H1 (cell line): ENCODE data around the gene RAB3IL1. TPM values are rescaled to one million over a fixed set of nuclear protein-coding genes. Genes with fewer than 3 reads are reported as not detected.
A peak's percentile ranks its signal among the peaks of the same experiment; 100 is the strongest.

Experiments
- CTCF ChIA-PET: fragments of 300-600 bp; sonication (Branson Sonifier 250); formaldehyde crosslinking; loops from one replicate; lab custom pipeline; 2021; ENCODE audit not compliant: partially characterized antibody; lab: Charles Lee
- POLR2A ChIA-PET: fragments of 300-600 bp; sonication (Branson Sonifier 250); formaldehyde crosslinking; loops from one replicate; lab custom pipeline; 2021; ENCODE audit warnings: inconsistent platforms; ENCODE audit not compliant: partially characterized antibody; lab: Charles Lee
- DNase-seq, 2 experiments: peaks; one replicate each; pipeline versions ENCODE4 v3.0.0 to v3.0.0-alpha.2; 2010 to 2022; ENCODE audit warnings: low spot score in 2 of 2, low read depth in 1 of 2, mixed read lengths in 1 of 2
- FAIRE-seq: peaks from 2 replicates; lab custom pipeline; 2011; peaks lifted over from hg19 to GRCh38; lab: Jason Lieb, UNC
- H2AFZ ChIP-seq: 2 replicates; pipeline ENCODE4 v1.8.1; 2012; ENCODE audit warnings: low read length, inconsistent platforms
- H2AK5ac ChIP-seq: 2 replicates; pipeline ENCODE4 v1.6.1; 2013; ENCODE audit warnings: low read depth, low read length
- H2BK120ac ChIP-seq: replicated peaks from 2 replicates; pipeline ENCODE3; 2013; ENCODE audit warnings: low read depth, low read length, inconsistent platforms
- H2BK12ac ChIP-seq: 2 replicates; pipeline ENCODE4 v1.6.1; 2013; ENCODE audit warnings: low read depth, low read length
- H2BK15ac ChIP-seq: 2 replicates; pipeline ENCODE4 v1.6.1; 2013; ENCODE audit warnings: low read length
- H2BK20ac ChIP-seq: 2 replicates; pipeline ENCODE4 v1.6.1; 2013; ENCODE audit warnings: low read length
- H2BK5ac ChIP-seq: 2 replicates; pipeline ENCODE4 v1.6.1; 2013; ENCODE audit warnings: low read depth, low read length
- H3K14ac ChIP-seq: 2 replicates; pipeline ENCODE4 v1.6.1; 2013; ENCODE audit warnings: inconsistent platforms; ENCODE audit not compliant: insufficient read length
- H3K18ac ChIP-seq: 2 replicates; pipeline ENCODE4 v1.6.1; 2013; ENCODE audit warnings: low read length; ENCODE audit errors: extremely low read depth
- H3K23ac ChIP-seq: 2 replicates; pipeline ENCODE4 v1.6.1; 2013; ENCODE audit warnings: inconsistent platforms; ENCODE audit not compliant: insufficient read length
- H3K23me2 ChIP-seq: 2 replicates; pipeline ENCODE4 v1.6.1; 2013; ENCODE audit warnings: low read depth, low read length
- H3K27ac ChIP-seq: 2 replicates; pipeline ENCODE4 v1.6.1; 2011; ENCODE audit warnings: low read depth, low read length, inconsistent platforms
- H3K27me3 ChIP-seq, 4 experiments: replicated peaks in 1 of 4; 1 replicate in 1 of 4; 2 replicates in 3 of 4; pipeline versions ENCODE4 v1.6.1 to v1.8.1; 2011 to 2013; ENCODE audit warnings: low read length in 3 of 4, mild to moderate bottlenecking in 3 of 4, inconsistent platforms in 2 of 4, mixed read lengths in 2 of 4, moderate library complexity in 1 of 4; ENCODE audit not compliant: control insufficient read depth in 3 of 4, insufficient read depth in 3 of 4; ENCODE audit errors: extremely low read depth in 1 of 4
- H3K36me3 ChIP-seq, 4 experiments: 2 replicates each; pipeline versions ENCODE4 v1.6.1 to v1.8.1; 2011 to 2013; ENCODE audit warnings: mild to moderate bottlenecking in 4 of 4, low read length in 3 of 4, moderate library complexity in 2 of 4, control low read depth in 1 of 4, inconsistent platforms in 1 of 4; ENCODE audit not compliant: insufficient read depth in 4 of 4, control insufficient read depth in 2 of 4
- H3K4ac ChIP-seq: replicated peaks from 2 replicates; pipeline ENCODE3; 2013; ENCODE audit warnings: low read length, low read depth, mixed read lengths, inconsistent platforms; ENCODE audit not compliant: insufficient read length
- H3K4me1 ChIP-seq, 4 experiments: replicated peaks in 1 of 4; 1 replicate in 1 of 4; 2 replicates in 3 of 4; pipeline versions ENCODE4 v1.6.1 to v1.8.1; 2011 to 2013; ENCODE audit warnings: low read length in 3 of 4, inconsistent platforms in 2 of 4, mixed read lengths in 1 of 4; ENCODE audit not compliant: insufficient read depth in 4 of 4, control insufficient read depth in 3 of 4
- H3K4me2 ChIP-seq, 2 experiments: 2 replicates each; pipeline versions ENCODE4 v1.6.1 to v1.8.1; 2011 to 2013; ENCODE audit warnings: low read depth in 2 of 2, low read length in 2 of 2, control low read depth in 1 of 2, inconsistent platforms in 1 of 2, mild to moderate bottlenecking in 1 of 2; ENCODE audit not compliant: insufficient read depth in 1 of 2
- H3K4me3 ChIP-seq, 4 experiments: fragments of 200-600, 300-600 bp in 1 of 4; sonication (generic), shearing (Covaris generic), sonication (Bioruptor Twin) in 1 of 4; 2 replicates each; pipeline versions ENCODE4 v1.5.1 to v1.8.1; 2011 to 2016; ENCODE audit warnings: low read length in 4 of 4, low read depth in 3 of 4, control low read depth in 2 of 4, inconsistent platforms in 2 of 4, mild to moderate bottlenecking in 2 of 4, mixed read lengths in 1 of 4, moderate library complexity in 1 of 4; ENCODE audit not compliant: insufficient read depth in 2 of 4; ENCODE audit errors: extremely low read depth in 1 of 4
- H3K56ac ChIP-seq: replicated peaks from 2 replicates; pipeline ENCODE3; 2013; ENCODE audit warnings: low read depth, mild to moderate bottlenecking, mixed read lengths, low read length, inconsistent platforms; ENCODE audit not compliant: insufficient read length
- H3K79me1 ChIP-seq: 2 replicates; pipeline ENCODE4 v1.6.1; 2013; ENCODE audit warnings: low read depth, low read length, control low read depth
- H3K79me2 ChIP-seq, 2 experiments: 2 replicates each; pipeline versions ENCODE4 v1.6.1 to v1.8.1; 2012 to 2013; ENCODE audit warnings: low read length in 2 of 2, mild to moderate bottlenecking in 2 of 2, inconsistent platforms in 1 of 2; ENCODE audit not compliant: insufficient read depth in 2 of 2, control insufficient read depth in 1 of 2
- H3K9ac ChIP-seq, 4 experiments: replicated peaks in 1 of 4; 1 replicate in 1 of 4; 2 replicates in 3 of 4; pipeline versions ENCODE4 v1.6.1 to v1.8.1; 2011 to 2013; ENCODE audit warnings: low read depth in 3 of 4, low read length in 3 of 4, control low read depth in 2 of 4, mild to moderate bottlenecking in 2 of 4, moderate library complexity in 2 of 4, inconsistent platforms in 1 of 4; ENCODE audit errors: extremely low read depth in 1 of 4
- H3K9me3 ChIP-seq, 2 experiments: 2 replicates each; pipeline versions ENCODE4 v1.6.1 to v1.8.1; 2012 to 2013; ENCODE audit warnings: mild to moderate bottlenecking in 2 of 2, moderate library complexity in 2 of 2, control low read depth in 1 of 2, inconsistent platforms in 1 of 2, low read depth in 1 of 2, low read length in 1 of 2, mixed read lengths in 1 of 2; ENCODE audit not compliant: insufficient read depth in 2 of 2
- H4K20me1 ChIP-seq, 2 experiments: replicated peaks in 1 of 2; 2 replicates each; pipeline versions ENCODE3 to v1.8.1; 2011 to 2013; ENCODE audit warnings: inconsistent platforms in 2 of 2, low read length in 2 of 2, mild to moderate bottlenecking in 1 of 2; ENCODE audit not compliant: insufficient read depth in 2 of 2, control insufficient read depth in 1 of 2
- H4K5ac ChIP-seq: 2 replicates; pipeline ENCODE4 v1.6.1; 2013; ENCODE audit warnings: low read length, low read depth, mixed read lengths, inconsistent platforms; ENCODE audit not compliant: insufficient read length
- H4K8ac ChIP-seq: 2 replicates; pipeline ENCODE4 v1.8.0; 2013; ENCODE audit warnings: mild to moderate bottlenecking, moderate library complexity, low read length, inconsistent platforms; ENCODE audit not compliant: insufficient read depth; ENCODE audit errors: extremely low read depth
- H4K91ac ChIP-seq: replicated peaks from 2 replicates; pipeline ENCODE3; 2013; ENCODE audit warnings: low read length, mixed read lengths, inconsistent platforms; ENCODE audit not compliant: insufficient read length
- CHD2 ChIP-seq: IDR thresholded peaks from 2 replicates; pipeline ENCODE4 v1.6.1; 2012; ENCODE audit warnings: low read length, improper control_type of control experiment
- EP300 ChIP-seq, 2 experiments: IDR thresholded peaks; 1 replicate in 1 of 2; 2 replicates in 1 of 2; pipeline ENCODE4 v1.6.1; 2011 to 2012; ENCODE audit warnings: low read depth in 2 of 2, low read length in 2 of 2, mild to moderate bottlenecking in 2 of 2, borderline replicate concordance in 1 of 2, inconsistent platforms in 1 of 2, moderate library complexity in 1 of 2
- FOSL1 ChIP-seq: IDR thresholded peaks from 2 replicates; pipeline ENCODE4 v1.6.1; 2011; ENCODE audit warnings: mild to moderate bottlenecking, low read depth, low read length, moderate library complexity; ENCODE audit not compliant: insufficient read depth
- KDM4A ChIP-seq: IDR thresholded peaks from one replicate; pipeline ENCODE4 v1.7.1; 2012; ENCODE audit warnings: low read depth, mild to moderate bottlenecking, moderate library complexity, low read length, inconsistent platforms; ENCODE audit not compliant: severe bottlenecking
- KDM5A ChIP-seq: fragments of 200-600 bp; IDR thresholded peaks from 2 replicates; pipeline ENCODE4 v1.7.1; 2012; ENCODE audit warnings: mild to moderate bottlenecking, low read length, inconsistent platforms, mixed read lengths
- WGBS, 2 experiments: shearing (Covaris generic) in 1 of 2; methylation state at CpG; one replicate each; pipeline versions ENCODE4 v1.1.6 to v1.1.7; 2013 to 2015; ENCODE audit warnings: low lambda C conversion rate in 2 of 2, mixed read lengths in 2 of 2, inconsistent platforms in 1 of 2, low coverage in 1 of 2, missing lambda C conversion rate in 1 of 2; ENCODE audit not compliant: insufficient replicate concordance in 2 of 2, insufficient coverage in 1 of 2, insufficient read length in 1 of 2; ENCODE audit errors: extremely low coverage in 1 of 2, missing lambda C conversion rate in 1 of 2; 5-methylcytosine and 5-hydroxymethylcytosine counted together
- polyA plus RNA-seq, 7 experiments: library from polyadenylated mRNA; depleted of rRNA in 3 of 7; stranded (reverse) in 5 of 7; unstranded in 2 of 7; fragments of >200 nt in 5 of 7; fragments of 200-250 nt in 2 of 7; gene quantifications; 1 replicate in 5 of 7; 2 replicates in 1 of 7; 4 replicates in 1 of 7; pipeline versions ENCODE4 v1.2.1 to v1.2.3, GENCODE V29; 2011 to 2013; ENCODE audit warnings: missing spikeins in 2 of 7, mixed read lengths in 2 of 7
- total RNA-seq: library from RNA; stranded (reverse); fragmentation: NEBNext Ultra II Directional; extraction: Animal tissue kit (Norgen Biotek cat#: 25700); gene quantifications from 2 replicates; pipeline ENCODE4 v1.2.1, GENCODE V29; 2021

Gene RAB3IL1
- total and polyA plus RNA-seq, 2 of the 8 experiments (the other 6 are each of a cell fraction or from before 2014, with no cell fraction given) = 6.8 to 7.9 TPM

- H3K9me3 ChIP-seq = no peaks in the 10 kb centered on the region
- peaks cover 7% of the 10 kb centered on the region; the same call in 1 of the 2 replicates for H3K23me2 ChIP-seq
- peaks cover 0 to 16% (median 13%) of the 10 kb centered on the region in 4 experiments; a peak in 5 of 7 replicates for H3K27me3 ChIP-seq
- no peak overlapping the region for H2BK20ac ChIP-seq
- H2AFZ ChIP-seq = no peak overlapping the region
- no peak overlapping the region for H3K4me3 ChIP-seq
- no peaks in the 10 kb centered on the region for H3K79me1 ChIP-seq
- H3K36me3 ChIP-seq = no peaks in the 10 kb centered on the region
- H3K9ac ChIP-seq = no peak overlapping the region
- H3K56ac ChIP-seq = no peak overlapping the region
- H3K18ac ChIP-seq = no peak overlapping the region
- no peak overlapping the region for H3K4me2 ChIP-seq
- no peak for FAIRE-seq
- peak overlapping the region; percentile 11; the same call in 1 of the 2 replicates for H4K8ac ChIP-seq
- peaks cover 0 to 25% (median 11%) of the 10 kb centered on the region in 4 experiments; a peak in 6 of 7 replicates for H3K4me1 ChIP-seq
- DNase-seq = no peak
- H3K14ac ChIP-seq = no peak overlapping the region
- no peak overlapping the region for H4K5ac ChIP-seq
- H2BK5ac ChIP-seq = 0 out of 2 replicates have a peak overlapping the region, but pooled peaks have one; percentile 44
- WGBS, 2 experiments = 88% methylated on average over 18 of the region's 18 CpGs; no CpG with 5 or more reads in 1 of the 2 experiments
- H3K79me2 ChIP-seq = no peaks in the 10 kb centered on the region
- ChIA-PET POLR2A (interaction anchor here (0.6 to 1.9 kb wide), 5 partner anchors 10 to 164 kb away, joined by 3 to 8 read pairs (median 4); partner anchors contain the start of gene FTH1), CTCF (interaction anchor here (1.3 to 11.1 kb wide), 4 partner anchors 12 to 195 kb away, joined by 5 to 202 read pairs (median 16); no protein-coding TSS in a partner anchor)
- peak overlapping the region; percentile 86; the same call in 1 of the 2 replicates for H2AK5ac ChIP-seq
- peak overlapping the region; percentile 61; the same call in 1 of the 2 replicates for H2BK15ac ChIP-seq
- H4K20me1 ChIP-seq = no peaks in the 10 kb centered on the region
- H3K27ac ChIP-seq = no peak overlapping the region
- H2BK120ac ChIP-seq = no peak overlapping the region
- no peak overlapping the region for H3K23ac ChIP-seq
- no peak overlapping the region for H4K91ac ChIP-seq
- H2BK12ac ChIP-seq = no peak overlapping the region
- H3K4ac ChIP-seq = no peak overlapping the region
- TF ChIP-seq KDM4A (no peak), CHD2 (no peak), EP300 (IDR thresholded peaks at IDR 0.05; ENCODE audit: borderline replicate concordance in 1 of 2, low read depth in 2 of 2, low read length in 2 of 2) (no peak), FOSL1 (no peak), KDM5A (no peak)
These were observed 4.2 kb downstream of the RAB3IL1 start for GRCh38 chr11:61912991-61913698.
